HepG2 (cell line): ENCODE results near the gene CNBD2. TPM values are rescaled to one million over a fixed set of nuclear protein-coding genes. Genes with fewer than 3 reads are reported as not detected.

Experiments used
- AHR ChIP-seq: IDR thresholded peaks from 2 replicates; pipeline ENCODE4 v1.6.1; 2018; ENCODE audit warnings: missing genetic modification reagents, missing compliant biosample characterization
- ATRX ChIP-seq: sonication (generic); formaldehyde crosslinking; IDR thresholded peaks from 2 replicates; pipeline ENCODE4 v1.4.0; 2020; ENCODE audit warnings: missing genetic modification reagents, borderline replicate concordance
- CBX1 ChIP-seq: IDR thresholded peaks from one replicate; pipeline ENCODE4 v1.6.1; 2016; ENCODE audit warnings: antibody characterized with exemption, low read depth
- E2F1 ChIP-seq: sonication (generic); formaldehyde crosslinking; IDR thresholded peaks from 2 replicates; pipeline ENCODE4 v1.5.0; 2020; ENCODE audit warnings: missing genetic modification reagents
- FOXA3 ChIP-seq: IDR thresholded peaks from 2 replicates; pipeline ENCODE4 v1.6.1; 2016; ENCODE audit warnings: missing genetic modification reagents, missing compliant biosample characterization
- GABPB1 ChIP-seq: IDR thresholded peaks from 2 replicates; pipeline ENCODE4 v1.6.1; 2016; ENCODE audit warnings: mild to moderate bottlenecking, missing genetic modification reagents, moderate library complexity, missing compliant biosample characterization
- GMEB1 ChIP-seq: sonication (generic); formaldehyde crosslinking; IDR thresholded peaks from 2 replicates; pipeline ENCODE4 v1.5.1; 2020; ENCODE audit warnings: missing genetic modification reagents, mild to moderate bottlenecking, borderline replicate concordance
- HNRNPK ChIP-seq: fragments of 200-400 bp; formaldehyde crosslinking; IDR thresholded peaks from 2 replicates; pipeline ENCODE4 v1.6.1; 2018; ENCODE audit warnings: low read length, low read depth, moderate library complexity, mild to moderate bottlenecking; ENCODE audit not compliant: poor library complexity, severe bottlenecking
- IKZF1 ChIP-seq: fragments of 450-650 bp; IDR thresholded peaks from 2 replicates; pipeline ENCODE4 v1.7.1; 2016
- KDM5A ChIP-seq: fragments of 200-600 bp; sonication (generic); IDR thresholded peaks from 2 replicates; pipeline ENCODE4 v1.7.0; 2018; ENCODE audit warnings: antibody characterized with exemption, mild to moderate bottlenecking, low read length, borderline replicate concordance
- KMT2B ChIP-seq: IDR thresholded peaks from 2 replicates; pipeline ENCODE4 v1.6.1; 2016; ENCODE audit warnings: missing genetic modification reagents, missing compliant biosample characterization
- MIER2 ChIP-seq: IDR thresholded peaks from 2 replicates; pipeline ENCODE4 v1.6.1; 2016; ENCODE audit warnings: missing biosample characterization, missing genetic modification reagents
- NPAS2 ChIP-seq: sonication (generic); formaldehyde crosslinking; IDR thresholded peaks from 2 replicates; pipeline ENCODE4 v1.8.0; 2022; ENCODE audit warnings: mild to moderate bottlenecking, missing genetic modification reagents, borderline replicate concordance
- PBX3 ChIP-seq: sonication (generic); formaldehyde crosslinking; IDR thresholded peaks from 2 replicates; pipeline ENCODE4 v1.8.1; 2023; ENCODE audit warnings: missing genetic modification reagents, inconsistent platforms, borderline replicate concordance
- PHF20 ChIP-seq: sonication (generic); formaldehyde crosslinking; IDR thresholded peaks from 2 replicates; pipeline ENCODE4 v1.5.0; 2020; ENCODE audit warnings: mild to moderate bottlenecking, missing genetic modification reagents
- SATB2 ChIP-seq: sonication (generic); formaldehyde crosslinking; IDR thresholded peaks from 2 replicates; pipeline ENCODE4 v1.5.0; 2020; ENCODE audit warnings: missing genetic modification reagents
- SUZ12 ChIP-seq: fragments of 150-350 bp; IDR thresholded peaks from 2 replicates; pipeline ENCODE4 v1.6.1; 2014; ENCODE audit warnings: low read depth, low read length
- TRIM24 ChIP-seq: sonication (generic); formaldehyde crosslinking; IDR thresholded peaks from 2 replicates; pipeline ENCODE4 v1.8.0; 2022; ENCODE audit warnings: mild to moderate bottlenecking, missing genetic modification reagents
- ZBTB33 ChIP-seq: sonication (generic); formaldehyde crosslinking; IDR thresholded peaks from 2 replicates; pipeline ENCODE4 v1.4.0; 2020; ENCODE audit warnings: missing genetic modification reagents
- ZBTB43 ChIP-seq: sonication (generic); formaldehyde crosslinking; conservative IDR thresholded peaks from 2 replicates; pipeline ENCODE4 v1.4.0; 2020; ENCODE audit warnings: missing genetic modification reagents
- ZNF737 ChIP-seq: sonication (generic); formaldehyde crosslinking; IDR thresholded peaks from 2 replicates; pipeline ENCODE4 v1.5.0; 2020; ENCODE audit warnings: missing genetic modification reagents, mild to moderate bottlenecking, borderline replicate concordance
- ZNF891 ChIP-seq: sonication (generic); formaldehyde crosslinking; IDR thresholded peaks from 2 replicates; pipeline ENCODE4 v1.5.0; 2020; ENCODE audit warnings: mild to moderate bottlenecking, missing genetic modification reagents
- polyA plus RNA-seq, 8 experiments: library from polyadenylated mRNA; depleted of rRNA in 3 of 8; stranded (reverse) in 7 of 8; unstranded in 1 of 8; fragments of >200 nt; fragmentation: Illumina TruSeq in 4 of 8; extraction: Trizol in 4 of 8; gene quantifications; 2 replicates each; pipeline versions ENCODE4 v1.2.1 to v1.2.3, GENCODE V29; 2011 to 2016; ENCODE audit warnings: low read depth in 4 of 8, missing spikeins in 1 of 8, mixed read lengths in 1 of 8; ENCODE audit not compliant: insufficient read depth in 1 of 8
- total RNA-seq, 5 experiments: library from RNA; depleted of rRNA; stranded (reverse); fragments of >200 nt; fragmentation: Illumina TruSeq; extraction: Trizol; gene quantifications; 2 replicates each; pipeline ENCODE4 v1.2.3, GENCODE V29; 2016; ENCODE audit warnings: low read depth in 1 of 5

Gene CNBD2
- total and polyA plus RNA-seq, 2 of the 13 experiments (the other 11 are each of a cell fraction or from before 2014, with no cell fraction given): 12.4 to 22.8 TPM

- peak; percentile 82 for TF ChIP-seq ZNF891 (CRISPR knock-in tag)
- TF ChIP-seq NPAS2 (CRISPR knock-in tag): no peak
- TF ChIP-seq ZNF737 (CRISPR knock-in tag): peak; percentile 89
- TF ChIP-seq ZBTB33 (CRISPR knock-in tag): peak; percentile 91
- TF ChIP-seq PHF20 (CRISPR knock-in tag): peak; percentile 97
- TF ChIP-seq CBX1: peak; percentile 100
- peak; percentile 54 for TF ChIP-seq HNRNPK
- TF ChIP-seq SATB2: peak; percentile 71; the same call in 1 of the 2 replicates
- peak; percentile 94 for TF ChIP-seq GMEB1 (CRISPR knock-in tag)
- peak; percentile 69 for TF ChIP-seq AHR (CRISPR knock-in tag)
- TF ChIP-seq SUZ12: no peak; the same call in 1 of the 2 replicates
- peak; percentile 90 for TF ChIP-seq KMT2B
- no peak for TF ChIP-seq TRIM24
- TF ChIP-seq PBX3: no peak; the same call in 1 of the 2 replicates
- TF ChIP-seq ATRX (CRISPR knock-in tag): no peak; the same call in 1 of the 2 replicates
- TF ChIP-seq E2F1 (CRISPR knock-in tag): peak; percentile 94
- peak; percentile 91 for TF ChIP-seq ZBTB43 (CRISPR knock-in tag)
- TF ChIP-seq IKZF1: no peak
- TF ChIP-seq KDM5A: peak; percentile 77
- peak; percentile 86 for TF ChIP-seq MIER2 (CRISPR knock-in tag)
- TF ChIP-seq GABPB1 (CRISPR knock-in tag): peak; percentile 98
- TF ChIP-seq FOXA3 (CRISPR knock-in tag): peak; percentile 83
These were observed 14.0 kb upstream of the CNBD2 start, which contains the start of gene SCAND1 (continued) for GRCh38 chr20:35954200-35954906.
